Skeletal muscle tissue (tissue), 1 donor: ENCODE results near the gene LARP1B. TPM values are rescaled to one million over a fixed set of nuclear protein-coding genes. Genes with fewer than 3 reads are reported as not detected.

Source experiments
- total RNA-seq: library from RNA; depleted of rRNA; stranded (reverse); fragments of >200 nt; gene quantifications from one replicate; pipeline ENCODE4 v1.2.3, GENCODE V29; 2014

The LARP1B gene
- total RNA-seq, 1 donor from 2014 or later: 32.9 TPM

Other genes starting within 250 kb of the LARP1B start
- 5.7 TPM for gene PLK4, start 180.4 kb upstream of the LARP1B start, total RNA-seq
- gene MFSD8, start 96.1 kb upstream of the LARP1B start, total RNA-seq: 37.1 TPM
- 13.6 TPM for gene ABHD18, start 95.9 kb upstream of the LARP1B start, total RNA-seq
- gene PGRMC2, start 226.5 kb downstream of the LARP1B start, total RNA-seq: 28.2 TPM